Esophagus muscularis mucosa (tissue), 4 donors: ENCODE data around the gene TUBB3.

ENCODE experiments used
- EP300 ChIP-seq: sonication (generic); formaldehyde crosslinking; IDR thresholded peaks from one replicate; pipeline ENCODE4 v1.6.1; 2017; ENCODE audit warnings: antibody characterized with exemption
- POLR2A ChIP-seq: fragments of 450-650 bp; IDR thresholded peaks from one replicate; pipeline ENCODE4 v1.6.1; 2017; ENCODE audit warnings: antibody characterized with exemption, moderate library complexity, mild to moderate bottlenecking, low read depth
- POLR2AphosphoS5 ChIP-seq, 2 donors: sonication (generic); formaldehyde crosslinking; IDR thresholded peaks; one replicate each; pipeline ENCODE4 v1.6.1; 2017; ENCODE audit warnings: antibody characterized with exemption in 2 of 2
- TF ChIP-seq, protein P1 (sequence below), 3 experiments: fragments of 200-600 bp in 2 of 3; fragments of 450-650 bp in 1 of 3; sonication (generic) in 2 of 3; IDR thresholded peaks; one replicate each; pipeline ENCODE4 v1.5.1; 2017 to 2019; ENCODE audit warnings: antibody characterized with exemption in 3 of 3, mild to moderate bottlenecking in 2 of 3, moderate library complexity in 1 of 3

DNA sequence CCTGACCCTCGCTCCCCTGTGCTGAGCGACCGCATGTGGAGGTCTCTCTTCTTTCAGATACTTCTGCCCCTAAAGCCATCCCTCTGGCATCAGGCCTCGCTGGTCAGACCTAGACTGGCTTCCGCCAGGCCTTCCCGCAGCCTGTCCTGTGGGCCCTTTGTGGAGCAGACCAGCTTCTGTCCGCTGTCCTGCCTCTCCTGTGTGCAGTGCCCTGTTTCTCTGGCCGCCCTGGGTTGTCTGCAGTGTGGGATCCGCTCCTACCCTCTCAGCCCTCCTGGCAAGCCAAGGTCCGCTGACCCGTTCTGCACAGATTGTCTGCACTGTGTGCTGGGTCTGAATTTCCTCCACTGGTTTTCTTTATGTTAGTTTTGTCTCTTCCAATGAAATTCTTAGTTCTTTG is 25.9 kb upstream of the TUBB3 start:
- no peak for TF ChIP-seq POLR2AphosphoS5 (IDR thresholded peaks at IDR 0.05)
- TF ChIP-seq, protein P1, sequence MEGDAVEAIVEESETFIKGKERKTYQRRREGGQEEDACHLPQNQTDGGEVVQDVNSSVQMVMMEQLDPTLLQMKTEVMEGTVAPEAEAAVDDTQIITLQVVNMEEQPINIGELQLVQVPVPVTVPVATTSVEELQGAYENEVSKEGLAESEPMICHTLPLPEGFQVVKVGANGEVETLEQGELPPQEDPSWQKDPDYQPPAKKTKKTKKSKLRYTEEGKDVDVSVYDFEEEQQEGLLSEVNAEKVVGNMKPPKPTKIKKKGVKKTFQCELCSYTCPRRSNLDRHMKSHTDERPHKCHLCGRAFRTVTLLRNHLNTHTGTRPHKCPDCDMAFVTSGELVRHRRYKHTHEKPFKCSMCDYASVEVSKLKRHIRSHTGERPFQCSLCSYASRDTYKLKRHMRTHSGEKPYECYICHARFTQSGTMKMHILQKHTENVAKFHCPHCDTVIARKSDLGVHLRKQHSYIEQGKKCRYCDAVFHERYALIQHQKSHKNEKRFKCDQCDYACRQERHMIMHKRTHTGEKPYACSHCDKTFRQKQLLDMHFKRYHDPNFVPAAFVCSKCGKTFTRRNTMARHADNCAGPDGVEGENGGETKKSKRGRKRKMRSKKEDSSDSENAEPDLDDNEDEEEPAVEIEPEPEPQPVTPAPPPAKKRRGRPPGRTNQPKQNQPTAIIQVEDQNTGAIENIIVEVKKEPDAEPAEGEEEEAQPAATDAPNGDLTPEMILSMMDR (IDR thresholded peaks at IDR 0.05), result no peak
- no peak for TF ChIP-seq POLR2A
- no peak for TF ChIP-seq EP300
